GM19395 (cell line): ENCODE data around the gene ACSL1.

Experiments
- ATAC-seq: cut with Tn5 transposase; IDR thresholded peaks from one replicate; pipeline ENCODE4 v1.9.1; 2021; ENCODE audit warnings: mild to moderate bottlenecking, moderate library complexity; ENCODE audit not compliant: unreplicated experiment

The ACSL1 gene

DNA sequence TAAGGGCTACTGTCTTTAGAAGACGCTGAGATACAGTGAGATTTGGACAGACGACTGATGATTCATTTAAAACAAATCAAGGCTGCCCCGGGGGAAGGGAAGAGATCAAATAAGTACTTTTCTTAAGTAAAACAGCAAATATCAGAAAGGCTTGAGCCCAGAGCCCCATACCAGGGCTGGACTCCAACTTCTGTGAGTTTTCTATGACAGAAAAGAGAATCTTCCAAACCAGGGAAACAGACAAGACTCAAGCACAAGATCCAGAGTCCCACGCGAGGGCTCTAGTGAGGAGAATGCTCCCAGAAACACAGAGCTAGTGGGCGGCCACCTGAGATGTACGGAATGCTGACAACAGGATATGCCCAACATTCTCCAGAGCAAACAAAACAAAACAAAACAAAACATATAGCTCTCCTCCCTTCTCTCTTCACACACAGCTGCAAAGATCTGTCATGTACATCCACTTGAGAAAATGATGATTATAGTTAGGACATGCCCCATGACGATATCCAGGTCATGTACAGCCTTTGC, 13.1 kb downstream of the ACSL1 start:
- ATAC-seq: no peak

DNA sequence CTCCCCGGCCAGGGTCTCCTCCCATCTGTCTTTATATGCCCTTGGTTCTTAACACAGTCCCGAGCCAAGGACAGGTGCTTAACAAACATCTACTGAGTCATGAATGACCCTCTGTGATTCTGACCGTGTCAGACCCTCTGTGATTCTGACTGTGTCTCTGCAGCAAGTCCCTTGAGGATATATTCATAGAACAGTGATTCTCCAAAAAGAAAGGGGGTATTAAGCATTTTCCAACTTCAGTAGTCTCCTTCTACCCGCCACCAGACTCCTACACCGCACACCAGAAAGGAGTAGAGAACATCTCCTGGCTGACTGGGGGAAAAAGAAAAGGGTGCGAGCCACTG, 13.6 kb downstream of the ACSL1 start:
- no peak for ATAC-seq

DNA sequence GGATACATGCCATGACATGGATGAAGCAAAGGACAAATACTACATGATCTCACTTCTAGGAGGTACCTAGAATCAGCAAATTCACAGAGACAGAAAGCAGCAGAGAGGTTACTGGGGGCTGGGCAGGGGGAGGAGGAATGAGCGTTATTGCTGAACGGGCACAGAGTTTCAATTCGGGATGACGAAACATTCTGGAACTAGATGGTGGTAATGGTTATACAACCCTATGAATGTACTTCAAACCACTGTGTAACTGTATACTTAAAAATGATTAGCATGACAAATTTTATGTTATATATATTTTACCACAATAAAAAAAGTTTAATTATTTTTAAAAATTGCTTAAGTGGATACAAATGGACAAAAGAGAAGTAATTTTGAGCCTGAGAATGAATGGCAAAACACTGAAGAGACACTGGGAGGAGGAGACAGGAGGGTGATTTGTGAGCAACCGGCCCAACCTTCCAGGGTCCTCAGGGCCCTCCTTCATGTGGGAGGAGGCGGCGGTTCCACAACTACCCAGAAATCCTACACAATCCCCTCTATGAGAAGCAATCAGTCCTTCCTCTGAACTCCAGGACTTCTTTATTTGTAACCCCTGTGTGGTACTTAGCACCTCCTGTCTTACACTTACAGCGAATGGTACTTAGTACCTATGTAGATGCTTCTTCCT, 14.1 kb downstream of the ACSL1 start:
- no peak for ATAC-seq

DNA sequence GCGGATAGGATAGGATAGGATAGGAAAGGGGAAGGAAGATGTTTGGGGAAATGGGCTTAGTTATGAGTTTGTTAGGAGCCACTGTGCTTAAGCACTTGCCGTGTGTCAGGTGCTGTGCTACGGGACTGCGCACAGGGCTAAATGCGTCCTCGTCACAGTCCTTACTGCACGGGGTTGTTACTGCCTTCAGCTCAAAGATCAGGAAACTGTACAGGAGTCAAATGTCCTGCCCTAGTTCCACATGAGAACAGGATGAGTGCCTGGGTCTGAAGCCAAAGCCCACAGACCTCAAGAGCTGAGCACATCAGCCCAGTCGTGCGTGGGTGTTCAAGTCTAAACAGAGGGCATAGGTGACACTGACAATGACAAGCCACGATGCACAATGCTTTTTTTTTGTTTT, 15.0 kb downstream of the ACSL1 start:
- no peak for ATAC-seq

DNA sequence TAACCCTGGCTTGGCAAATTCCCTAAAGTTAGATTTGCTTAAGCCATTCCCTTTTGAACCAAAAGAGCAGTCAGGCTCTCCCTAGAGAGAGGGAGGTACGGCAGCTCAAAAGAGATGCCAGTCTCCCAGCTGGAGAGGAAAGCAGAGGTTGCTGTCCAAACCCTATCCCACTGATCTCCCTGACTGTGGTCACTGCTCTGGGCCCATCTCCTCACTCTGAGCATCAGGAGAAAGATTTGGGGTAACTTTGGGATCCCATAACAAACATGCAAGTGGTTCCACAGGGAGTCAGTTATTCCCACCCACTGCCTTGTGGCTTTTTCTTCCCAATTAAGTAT, 17.1 kb downstream of the ACSL1 start:
- no peak for ATAC-seq

DNA sequence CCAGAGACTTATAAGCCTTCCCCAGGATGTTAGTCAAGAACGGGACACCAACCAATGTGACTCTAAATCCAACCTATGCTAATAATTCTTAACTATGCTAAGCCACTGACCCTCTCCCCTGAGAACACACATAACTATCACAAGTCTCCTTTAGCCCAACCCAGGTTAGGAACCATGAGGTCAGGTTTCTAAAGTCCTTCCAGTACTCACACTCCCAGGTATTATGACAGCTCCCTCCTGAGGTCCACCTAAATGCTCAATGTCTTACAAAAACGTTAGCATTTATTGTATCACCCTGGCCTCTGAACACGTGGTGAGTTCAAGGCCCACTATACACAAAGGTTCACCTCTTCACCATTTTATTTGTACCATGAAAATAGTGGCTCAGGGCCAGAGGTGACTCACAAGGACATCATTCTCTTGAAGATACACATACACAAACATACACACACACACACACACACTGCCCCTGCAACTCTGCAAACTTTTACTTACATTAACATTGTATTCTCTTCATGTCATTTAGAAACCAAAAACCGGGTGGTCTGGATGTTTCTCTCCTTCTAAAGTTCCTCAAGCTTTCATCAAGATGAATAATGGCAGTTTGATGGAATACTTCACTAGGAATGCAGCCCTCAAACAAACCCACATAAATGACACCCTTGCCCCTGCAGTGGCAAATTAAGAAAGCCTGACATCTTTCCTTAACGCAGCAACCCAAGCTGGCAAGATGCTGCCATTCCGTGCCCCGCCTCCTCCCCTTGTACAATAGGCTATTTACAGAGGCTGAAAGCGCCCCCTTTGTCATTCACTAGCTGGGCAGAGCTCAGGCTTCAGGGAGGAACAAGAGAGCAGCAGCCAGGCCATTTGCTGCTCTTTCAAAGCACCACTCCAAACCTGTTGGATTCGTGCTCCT, 17.7 kb downstream of the ACSL1 start:
- ATAC-seq: no peak

DNA sequence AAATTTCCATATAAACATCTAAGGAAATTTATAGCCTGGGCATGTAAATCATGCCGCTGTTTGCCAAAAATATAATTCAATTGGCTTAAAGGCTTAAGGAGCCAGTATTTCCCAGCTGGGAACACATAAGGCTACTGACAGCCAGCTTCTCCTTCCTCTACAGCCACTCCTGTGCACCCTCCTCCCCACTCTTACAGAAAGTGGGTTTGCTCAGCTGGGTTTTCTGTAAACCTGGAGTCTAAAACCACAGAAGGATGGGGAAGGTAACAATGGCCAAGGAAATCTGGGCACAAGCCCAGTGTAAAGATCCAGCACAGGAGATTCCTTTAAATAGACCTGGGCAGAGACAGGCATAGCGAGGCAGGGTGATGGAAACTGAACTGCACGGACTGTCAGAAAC, 18.5 kb downstream of the ACSL1 start:
- ATAC-seq: no peak

DNA sequence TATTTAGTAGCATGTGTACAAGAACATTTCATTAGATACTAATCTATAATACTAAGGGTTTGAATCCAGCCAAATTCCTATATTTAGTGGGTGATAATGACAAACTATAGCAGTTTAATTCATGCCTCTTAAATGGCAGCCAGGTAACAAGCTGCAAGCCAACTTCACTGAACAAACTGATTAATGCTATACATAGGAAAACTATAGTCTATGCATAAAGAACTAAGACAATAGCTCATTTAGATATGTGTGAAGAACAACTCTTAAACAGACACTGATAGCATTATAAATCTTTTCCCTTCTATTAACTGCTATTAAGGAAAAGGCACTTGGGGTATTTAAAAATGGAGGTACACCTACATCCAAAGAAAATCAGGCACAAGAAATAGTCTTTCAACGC, 19.1 kb downstream of the ACSL1 start:
- no peak for ATAC-seq

DNA sequence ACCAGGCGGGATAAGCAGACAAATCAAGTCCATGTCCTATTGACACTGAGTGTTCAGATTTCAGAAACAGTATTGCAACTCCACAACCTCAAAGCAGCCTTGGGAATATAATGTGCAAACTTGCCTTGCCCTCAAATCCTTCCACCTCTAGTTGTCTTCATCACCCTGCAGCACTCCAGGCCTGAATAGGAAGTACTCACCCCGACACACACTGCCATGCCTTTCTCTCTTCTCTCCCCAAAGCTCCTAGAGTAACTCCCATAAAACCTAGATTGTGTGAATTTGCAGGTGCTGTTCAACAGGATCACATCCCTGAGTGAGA, 19.6 kb downstream of the ACSL1 start:
- ATAC-seq: peak; percentile 10

DNA sequence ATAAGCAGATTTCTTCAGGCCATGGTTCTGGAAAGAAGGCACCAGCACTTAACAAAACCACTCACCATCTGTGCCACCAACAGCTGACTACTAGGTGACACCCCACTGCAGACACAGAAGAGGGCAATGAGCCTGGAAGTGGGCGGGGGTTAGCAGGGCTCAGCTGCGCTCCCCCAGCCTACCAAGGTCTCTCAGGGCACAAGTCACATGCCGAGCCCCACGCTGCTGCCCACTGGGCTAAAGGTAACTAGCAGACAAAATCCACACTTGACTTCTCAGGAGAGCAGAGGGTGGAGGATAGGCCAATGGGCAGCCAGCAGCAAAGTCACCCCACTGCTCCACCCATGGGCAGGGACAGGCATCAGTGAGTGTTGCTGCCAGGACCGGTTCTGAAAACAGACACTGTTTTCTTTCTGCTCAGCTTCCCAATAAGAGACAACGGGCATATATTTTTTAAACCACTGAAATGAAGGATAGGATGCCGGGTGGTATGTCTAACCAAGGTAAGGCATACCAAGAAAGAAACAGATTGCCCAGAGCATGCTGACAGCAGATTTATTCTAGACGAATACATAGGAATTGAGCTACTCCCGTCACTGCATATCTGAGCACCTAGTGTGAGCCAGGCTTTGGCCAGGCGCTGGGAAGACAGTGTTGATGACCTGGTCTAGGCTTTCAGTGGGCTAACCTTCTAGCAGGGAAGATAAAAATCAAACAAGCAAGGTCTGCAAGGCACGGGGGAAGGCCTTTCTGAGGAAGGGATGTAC, 20.1 kb downstream of the ACSL1 start:
- peak; percentile 64 for ATAC-seq

DNA sequence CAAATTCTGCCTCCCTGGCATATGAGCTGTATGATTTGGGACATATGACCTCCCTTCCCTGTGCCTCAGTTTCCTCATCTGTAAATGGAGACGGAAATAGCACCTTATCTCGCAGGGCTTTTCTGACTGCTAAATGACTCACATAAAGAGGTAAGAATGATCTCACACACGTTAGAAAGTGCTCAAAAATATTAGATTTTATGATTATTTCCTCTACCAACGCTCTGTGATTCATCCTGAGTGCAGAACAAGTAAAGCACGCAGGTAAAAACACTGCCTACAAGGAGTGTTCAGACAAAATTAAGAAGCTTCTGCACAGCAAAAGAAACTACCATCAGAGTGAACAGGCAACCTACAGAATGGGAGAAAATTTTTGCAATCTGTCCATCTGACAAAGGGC, 21.1 kb downstream of the ACSL1 start:
- no peak for ATAC-seq

DNA sequence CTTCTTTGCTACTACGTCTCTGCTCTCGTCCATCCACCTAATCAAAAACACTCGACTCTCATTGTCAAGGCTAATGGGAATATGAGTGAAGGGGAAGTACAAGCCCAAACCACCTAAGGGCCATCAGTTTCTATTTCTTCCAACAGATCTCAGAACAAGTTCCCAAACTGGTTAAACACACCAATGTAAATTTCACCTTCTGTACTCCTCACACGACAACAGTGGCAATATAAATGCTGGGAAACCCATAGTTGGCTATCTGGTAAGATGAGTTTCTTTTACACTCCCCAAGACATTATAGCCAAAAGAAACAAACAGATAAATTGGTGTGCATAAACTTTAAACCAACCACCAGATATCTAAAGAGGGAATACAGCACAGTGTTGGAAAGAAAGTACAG, 21.9 kb downstream of the ACSL1 start:
- ATAC-seq: no peak

DNA sequence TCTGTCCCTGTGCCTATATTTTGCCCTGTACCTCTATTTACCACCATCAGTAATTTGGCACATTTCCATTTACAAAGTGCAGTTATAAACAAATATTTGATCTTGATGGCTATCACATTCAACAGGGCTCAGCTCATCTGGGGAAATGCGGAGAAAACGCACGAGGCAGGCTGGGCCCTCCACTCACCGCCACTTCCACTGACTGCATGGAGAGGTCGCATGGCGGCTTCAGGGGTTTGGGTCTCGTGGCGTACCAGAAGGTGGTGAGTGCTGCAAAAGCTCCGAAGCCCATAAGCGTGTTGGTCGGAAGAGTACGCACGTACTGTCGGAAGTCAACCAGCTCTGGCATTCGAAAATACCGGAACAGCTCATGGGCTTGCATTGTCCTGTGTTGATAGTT, 22.6 kb downstream of the ACSL1 start:
- ATAC-seq: no peak

DNA sequence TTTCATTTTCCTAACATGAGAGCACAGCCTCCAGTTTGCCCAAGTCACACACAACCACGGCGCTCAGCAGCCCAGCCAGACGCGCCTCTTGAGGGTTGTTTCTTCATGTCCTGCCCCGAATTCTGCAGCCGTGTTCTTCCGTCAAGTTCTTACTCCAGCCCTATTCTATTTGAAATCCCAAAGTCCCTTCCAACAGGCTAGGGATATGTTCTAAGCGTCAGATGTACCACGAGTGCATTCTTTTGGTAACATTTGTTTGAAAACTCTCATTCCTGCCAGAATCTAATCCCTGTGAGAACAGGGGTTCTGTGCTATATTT, 23.1 kb downstream of the ACSL1 start:
- no peak for ATAC-seq

DNA sequence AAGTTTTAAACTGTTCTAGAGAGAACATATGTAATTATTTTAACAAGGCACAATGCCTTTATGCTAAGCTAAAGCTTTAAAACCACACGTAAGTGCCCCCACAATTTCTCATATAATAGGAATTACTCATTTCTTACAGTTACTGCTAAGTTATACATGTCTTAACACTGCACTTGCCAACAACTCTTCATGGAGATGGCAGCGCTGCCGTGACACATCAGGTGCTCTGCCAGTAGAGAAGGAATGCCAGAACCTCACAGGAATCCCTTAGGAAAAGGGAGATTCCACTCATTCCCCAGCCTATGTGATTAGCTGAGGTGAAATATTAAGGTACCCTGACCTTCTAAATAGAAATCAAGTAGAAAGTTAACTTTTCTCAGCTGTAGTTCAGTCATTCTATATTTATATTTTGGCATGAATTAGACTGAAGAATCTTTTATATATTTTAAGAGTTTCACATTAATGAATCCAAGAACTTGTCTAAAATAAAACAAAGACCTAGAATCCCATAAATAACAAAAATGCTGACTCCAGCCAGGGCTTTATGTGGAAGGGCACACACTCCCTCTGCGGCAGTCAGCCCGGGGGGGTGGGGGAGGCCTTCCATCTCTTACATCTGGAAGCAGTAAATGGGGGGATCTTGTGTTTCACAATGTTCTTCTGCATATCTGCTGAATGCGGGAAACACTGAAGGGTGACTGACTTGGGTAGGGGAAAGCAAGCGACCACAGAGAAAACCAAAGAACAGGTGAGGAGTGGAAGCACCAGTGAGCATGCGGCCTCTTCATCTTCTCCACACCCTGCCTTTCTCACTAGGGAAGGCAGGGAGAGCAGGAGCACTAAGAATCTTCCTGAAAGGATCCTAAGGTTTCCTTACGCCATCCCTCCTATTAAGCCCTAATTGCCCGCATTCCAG, 23.7 kb downstream of the ACSL1 start:
- no peak for ATAC-seq

DNA sequence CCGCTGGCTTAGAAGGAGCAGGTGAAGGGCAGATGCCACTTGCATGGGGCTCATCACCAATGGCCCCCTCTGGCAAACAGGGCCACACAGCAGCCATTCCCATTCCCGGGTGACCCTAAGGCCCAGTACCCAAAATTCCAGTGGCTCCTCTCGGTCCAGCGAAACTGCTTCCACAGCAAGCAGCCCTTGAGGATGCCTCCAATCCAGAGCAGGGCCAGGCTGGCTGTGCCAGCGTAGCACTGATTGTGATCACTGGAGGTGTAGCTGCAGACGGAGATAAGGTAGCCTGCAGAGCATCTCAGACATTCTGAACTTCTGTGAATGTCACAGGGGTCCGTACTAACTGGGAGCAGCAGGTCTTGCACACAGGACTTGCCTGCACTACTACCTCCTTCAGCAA, 27.3 kb downstream of the ACSL1 start:
- ATAC-seq: no peak

DNA sequence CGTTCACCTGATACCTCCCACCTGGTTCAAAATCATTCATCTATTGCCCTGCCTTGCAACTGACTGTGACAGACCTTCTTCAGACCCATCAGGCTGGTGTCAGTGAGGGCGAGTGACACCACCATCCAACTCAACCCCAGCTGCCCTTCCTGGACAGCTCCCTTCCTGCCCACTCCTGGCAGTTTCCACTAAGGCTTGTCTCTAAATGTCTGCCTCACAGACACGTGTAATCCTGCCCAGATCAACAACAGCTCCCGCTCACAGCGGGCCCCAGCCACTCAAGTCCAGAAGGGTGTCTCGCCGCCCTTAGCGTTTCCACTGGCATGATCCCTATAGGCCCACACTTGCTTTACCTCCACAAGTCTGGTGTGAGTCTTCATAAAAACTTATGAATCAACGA, 28.9 kb downstream of the ACSL1 start:
- ATAC-seq: no peak

DNA sequence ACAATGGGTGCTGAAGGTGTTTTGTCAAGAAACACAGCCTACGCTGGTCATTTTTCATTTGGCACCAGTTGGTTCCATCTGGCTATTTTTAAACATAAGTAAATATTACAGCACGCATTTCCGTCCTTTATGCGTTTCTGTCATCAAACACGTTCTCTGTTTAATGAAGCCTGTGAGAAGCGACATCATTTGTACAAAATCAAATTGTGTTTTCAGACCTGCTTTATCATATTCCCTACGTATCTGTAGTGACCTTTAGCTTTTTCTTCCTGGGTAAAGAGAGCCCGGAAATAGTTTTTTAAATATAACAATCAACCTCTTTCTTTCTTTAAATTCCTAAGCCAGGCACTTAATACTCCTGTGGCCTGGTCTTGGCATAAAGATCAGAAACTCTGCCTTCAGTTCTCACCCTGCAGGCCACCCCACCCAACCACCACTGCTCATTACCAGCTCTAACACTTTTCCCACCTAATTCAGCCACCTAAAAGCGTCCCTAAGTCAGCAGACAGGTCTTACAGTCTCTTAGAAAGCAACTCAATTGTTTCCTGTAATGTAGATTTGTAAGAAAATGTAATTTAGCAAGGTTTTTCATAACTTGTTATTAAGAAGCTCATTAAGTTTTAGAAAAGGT, 30.4 kb downstream of the ACSL1 start:
- ATAC-seq: no peak

DNA sequence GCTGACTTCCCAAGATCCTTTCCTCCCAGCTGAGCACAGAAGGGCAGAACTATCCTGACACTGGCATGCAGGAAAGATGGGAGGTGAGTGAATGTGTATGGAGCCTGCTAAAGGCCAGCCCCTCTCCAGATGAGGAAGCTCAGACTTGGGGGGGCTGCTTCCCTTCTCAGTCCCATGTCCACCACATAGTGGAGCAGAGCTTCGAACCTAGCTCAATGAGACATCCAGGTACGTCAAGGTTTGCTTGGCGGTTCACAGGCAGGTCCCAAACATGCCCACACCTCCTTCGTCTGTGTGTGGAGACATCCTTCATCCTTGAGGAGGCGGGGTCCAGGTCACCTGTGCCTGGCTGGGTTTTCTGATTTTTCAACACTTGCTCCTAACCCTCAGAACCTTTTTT, 31.3 kb downstream of the ACSL1 start:
- no peak for ATAC-seq

DNA sequence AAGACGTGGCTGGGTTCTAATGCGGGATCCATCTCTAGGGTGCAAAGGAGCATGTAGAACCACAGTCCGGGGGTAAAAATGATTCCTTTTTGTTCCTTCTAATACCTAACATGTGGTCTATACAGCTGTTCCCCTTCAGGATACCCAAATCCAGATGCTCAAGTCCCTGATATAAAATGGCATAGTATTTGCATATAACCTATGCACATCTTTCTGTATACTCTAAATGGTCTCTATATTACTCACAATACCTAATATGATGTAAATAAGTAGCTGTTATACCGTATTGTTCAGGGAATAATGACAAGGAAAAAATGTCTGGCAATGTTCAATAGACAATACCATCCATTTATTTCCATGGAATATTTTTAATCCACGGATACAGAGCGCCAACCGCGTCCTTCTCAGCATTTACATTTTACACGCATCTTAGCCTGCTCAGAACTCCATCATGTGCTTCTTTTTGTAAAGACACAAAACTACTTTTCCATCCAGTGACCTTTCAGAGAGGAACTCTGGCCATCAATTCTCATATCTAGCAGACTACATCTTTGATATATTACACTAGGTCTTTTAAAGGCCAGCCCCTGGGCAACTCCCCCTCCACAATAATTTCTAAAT, 31.9 kb downstream of the ACSL1 start:
- no peak for ATAC-seq
